ENCODE data around the gene OR10A5. TPM values are rescaled to one million over a fixed set of nuclear protein-coding genes. Genes with fewer than 3 reads are reported as not detected.

OR10A5 gene
- polyA plus RNA-seq, 3 donors: not detected

DNA sequence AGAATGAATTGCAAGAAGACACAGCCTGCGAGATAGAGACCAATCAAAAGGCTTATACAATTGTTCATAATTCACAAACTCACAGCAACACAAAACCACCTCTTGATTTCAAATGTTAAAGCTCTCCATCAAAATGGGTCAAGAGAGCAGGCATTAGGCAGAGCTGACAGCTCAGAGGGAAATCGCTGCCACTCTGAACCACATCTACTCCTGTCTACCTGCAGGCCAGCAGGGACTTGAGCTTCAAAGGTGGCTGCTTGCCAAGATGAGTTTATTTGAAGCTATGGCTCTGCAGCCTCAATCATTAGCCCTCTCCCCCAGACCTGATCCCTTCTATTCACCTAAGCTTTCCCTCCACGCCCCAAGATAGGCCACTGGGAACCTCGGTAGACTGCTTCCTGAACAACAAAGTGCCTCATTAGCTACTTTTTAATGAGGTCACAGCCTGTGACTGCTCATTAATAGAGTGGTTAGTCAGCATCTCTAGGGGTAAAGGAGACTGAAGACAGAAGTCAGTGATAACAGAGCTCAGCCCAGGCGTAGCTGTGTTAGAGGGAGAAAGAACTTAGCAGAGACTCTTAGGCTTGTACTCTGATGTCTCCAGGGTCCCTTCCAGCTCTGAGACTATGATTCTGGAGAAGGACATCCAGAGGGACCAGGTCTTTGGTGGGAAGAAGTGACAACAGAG is 21.2 kb upstream of the OR10A5 start:
- Histone ChIP-seq H3K4me3 (replicated peaks in 1 of 3; ENCODE audit: low read depth in 2 of 3, low read length in 3 of 3) (no peak overlapping the region), H3K36me3 (replicated peaks in 1 of 2; ENCODE audit: control insufficient read depth in 1 of 2, insufficient read depth in 2 of 2, low read length in 2 of 2) (no peaks in the 10 kb centered on the region), H3K79me2 (ENCODE audit: insufficient read depth, low read length) (no peaks in the 10 kb centered on the region), H3K4me1 (ENCODE audit: control insufficient read depth in 1 of 2, insufficient read depth in 2 of 2, low read length in 2 of 2) (no peaks in the 10 kb centered on the region), H3K4me2 (replicated peaks; ENCODE audit: extremely low read depth, low read length, poor library complexity, severe bottlenecking) (no peak overlapping the region), H3K9me3 (replicated peaks in 1 of 2; ENCODE audit: control insufficient read depth in 1 of 2, insufficient read depth in 1 of 2, low read length in 2 of 2) (no peaks in the 10 kb centered on the region), H3K27ac (ENCODE audit: low read depth in 1 of 2, low read length in 2 of 2) (no peak overlapping the region), H2AFZ (ENCODE audit: insufficient read depth, low read depth, low read length, poor library complexity, severe bottlenecking) (no peak overlapping the region), H3K27me3 (ENCODE audit: control insufficient read depth in 2 of 2, insufficient read depth in 2 of 2, low read length in 2 of 2) (no peaks in the 10 kb centered on the region), H4K20me1 (ENCODE audit: insufficient read depth, low read length) (no peaks in the 10 kb centered on the region), H3K9ac (ENCODE audit: insufficient read depth, low read length, poor library complexity, severe bottlenecking) (no peak overlapping the region)
- TF ChIP-seq, protein P1, sequence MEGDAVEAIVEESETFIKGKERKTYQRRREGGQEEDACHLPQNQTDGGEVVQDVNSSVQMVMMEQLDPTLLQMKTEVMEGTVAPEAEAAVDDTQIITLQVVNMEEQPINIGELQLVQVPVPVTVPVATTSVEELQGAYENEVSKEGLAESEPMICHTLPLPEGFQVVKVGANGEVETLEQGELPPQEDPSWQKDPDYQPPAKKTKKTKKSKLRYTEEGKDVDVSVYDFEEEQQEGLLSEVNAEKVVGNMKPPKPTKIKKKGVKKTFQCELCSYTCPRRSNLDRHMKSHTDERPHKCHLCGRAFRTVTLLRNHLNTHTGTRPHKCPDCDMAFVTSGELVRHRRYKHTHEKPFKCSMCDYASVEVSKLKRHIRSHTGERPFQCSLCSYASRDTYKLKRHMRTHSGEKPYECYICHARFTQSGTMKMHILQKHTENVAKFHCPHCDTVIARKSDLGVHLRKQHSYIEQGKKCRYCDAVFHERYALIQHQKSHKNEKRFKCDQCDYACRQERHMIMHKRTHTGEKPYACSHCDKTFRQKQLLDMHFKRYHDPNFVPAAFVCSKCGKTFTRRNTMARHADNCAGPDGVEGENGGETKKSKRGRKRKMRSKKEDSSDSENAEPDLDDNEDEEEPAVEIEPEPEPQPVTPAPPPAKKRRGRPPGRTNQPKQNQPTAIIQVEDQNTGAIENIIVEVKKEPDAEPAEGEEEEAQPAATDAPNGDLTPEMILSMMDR (IDR thresholded peaks at IDR 0.05): no peak
- no peak for DNase-seq
- H3K4me3 Mint-ChIP-seq: no peak overlapping the region
- WGBS (ENCODE audit: insufficient coverage): 88% methylated on average over 2 of the region's 5 CpGs
- peaks cover 2 to 7% (median 2%) of the 10 kb centered on the region in 3 donors for H3K27me3 Mint-ChIP-seq (ENCODE audit: low read depth in 3 of 3)
- intact Hi-C loops (cut with micrococcal nuclease): no loop called here
- H3K4me1 Mint-ChIP-seq: no peaks in the 10 kb centered on the region
- H3K9me3 Mint-ChIP-seq: peaks cover 0 to 3% (median 0%) of the 10 kb centered on the region in 7 donors
- H3K27ac Mint-ChIP-seq: no peak overlapping the region
- no peaks in the 10 kb centered on the region for H3K36me3 Mint-ChIP-seq

DNA sequence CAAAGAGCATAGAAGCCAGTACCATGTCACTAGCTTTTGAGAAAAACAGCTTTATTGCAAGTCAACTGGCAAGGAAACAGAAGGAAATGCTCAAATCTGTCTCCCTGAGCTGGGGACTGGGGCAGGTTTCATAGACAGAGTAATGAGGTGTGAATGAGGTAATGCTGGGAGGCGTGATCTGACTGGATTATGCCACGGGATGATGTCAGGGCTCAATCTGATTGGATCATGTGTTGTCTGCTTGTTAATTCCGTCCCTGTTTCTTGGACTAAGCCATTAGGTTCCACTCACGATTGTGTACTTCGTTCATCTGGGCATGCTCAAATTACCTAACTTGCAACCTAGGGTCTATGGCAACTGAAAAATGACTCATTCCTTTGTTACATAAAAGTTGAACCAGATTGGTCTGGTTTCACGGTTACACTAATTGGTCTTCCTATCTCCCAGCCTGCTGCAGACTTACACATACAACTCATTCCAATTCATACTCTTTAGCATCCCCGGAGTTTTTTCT is 20.2 kb upstream of the OR10A5 start:
- Histone ChIP-seq H2AFZ (ENCODE audit: insufficient read depth, low read depth, low read length, poor library complexity, severe bottlenecking) (no peak overlapping the region), H3K4me1 (ENCODE audit: control insufficient read depth in 1 of 2, insufficient read depth in 2 of 2, low read length in 2 of 2) (no peaks in the 10 kb centered on the region), H3K27ac (ENCODE audit: low read depth in 1 of 2, low read length in 2 of 2) (no peak overlapping the region), H3K79me2 (ENCODE audit: insufficient read depth, low read length) (no peaks in the 10 kb centered on the region), H3K4me2 (replicated peaks; ENCODE audit: extremely low read depth, low read length, poor library complexity, severe bottlenecking) (no peak overlapping the region), H3K27me3 (ENCODE audit: control insufficient read depth in 2 of 2, insufficient read depth in 2 of 2, low read length in 2 of 2) (no peaks in the 10 kb centered on the region), H4K20me1 (ENCODE audit: insufficient read depth, low read length) (no peaks in the 10 kb centered on the region), H3K4me3 (replicated peaks in 1 of 3; ENCODE audit: low read depth in 2 of 3, low read length in 3 of 3) (no peak overlapping the region), H3K9ac (ENCODE audit: insufficient read depth, low read length, poor library complexity, severe bottlenecking) (no peak overlapping the region), H3K36me3 (replicated peaks in 1 of 2; ENCODE audit: control insufficient read depth in 1 of 2, insufficient read depth in 2 of 2, low read length in 2 of 2) (no peaks in the 10 kb centered on the region), H3K9me3 (replicated peaks in 1 of 2; ENCODE audit: control insufficient read depth in 1 of 2, insufficient read depth in 1 of 2, low read length in 2 of 2) (no peaks in the 10 kb centered on the region)
- no peaks in the 10 kb centered on the region for H3K36me3 Mint-ChIP-seq
- DNase-seq: no peak
- 95% methylated on average over 6 of the region's 7 CpGs for WGBS (ENCODE audit: insufficient coverage)
- peaks cover 2 to 7% (median 3%) of the 10 kb centered on the region in 3 donors for H3K27me3 Mint-ChIP-seq (ENCODE audit: low read depth in 3 of 3)
- TF ChIP-seq, protein P1 (IDR thresholded peaks at IDR 0.05): no peak
- no peak overlapping the region for H3K4me3 Mint-ChIP-seq
- H3K4me1 Mint-ChIP-seq: no peaks in the 10 kb centered on the region
- intact Hi-C loops (cut with micrococcal nuclease): no loop called here
- peaks cover 0 to 2% (median 0%) of the 10 kb centered on the region in 7 donors for H3K9me3 Mint-ChIP-seq
- no peak overlapping the region for H3K27ac Mint-ChIP-seq
